B cell (primary cell): ENCODE measurements around the gene TMEM132D. TPM values are rescaled to one million over a fixed set of nuclear protein-coding genes. Genes with fewer than 3 reads are reported as not detected.

Source experiments
- ATAC-seq: fragments of 200-7000 bp; cut with Tn5 transposase; one replicate; pipeline ENCODE4 v1.10.0; 2021; ENCODE audit warnings: low read depth, mild to moderate bottlenecking, moderate number of reproducible peaks, moderate library complexity
- CTCF ChIA-PET: fragments of 350-600 bp; sonication (Branson Sonifier 250); formaldehyde crosslinking; loops from one replicate; lab custom pipeline; 2021; ENCODE audit warnings: antibody characterized with exemption, inconsistent platforms; lab: Charles Lee
- POLR2A ChIA-PET: fragments of 350-600 bp; sonication (Branson Sonifier 250); formaldehyde crosslinking; loops from one replicate; lab custom pipeline; 2021; ENCODE audit warnings: antibody characterized with exemption; lab: Charles Lee
- DNase-seq: peaks from one replicate; pipeline ENCODE4 v3.0.0; 2013
- H2AFZ ChIP-seq: 2 replicates; pipeline ENCODE4 v1.6.1; 2012; ENCODE audit warnings: mild to moderate bottlenecking, low read depth, low read length; ENCODE audit not compliant: insufficient read depth, poor library complexity, severe bottlenecking
- H3K27ac ChIP-seq, 2 donors: 1 replicate in 1 of 2; 2 replicates in 1 of 2; pipeline ENCODE4 v1.5.1; 2012 to 2013; ENCODE audit warnings: low read length in 2 of 2, mild to moderate bottlenecking in 2 of 2, moderate library complexity in 1 of 2
- H3K27me3 ChIP-seq, 4 experiments: fragments of 200-600 bp in 1 of 4; sonication (generic) in 1 of 4; replicated peaks in 1 of 4; 1 replicate in 2 of 4; 2 replicates in 2 of 4; pipeline versions ENCODE4 v1.6.1 to v1.7.0; 2013 to 2016; ENCODE audit warnings: low read length in 3 of 4, mild to moderate bottlenecking in 2 of 4, mixed read lengths in 1 of 4, moderate library complexity in 1 of 4; ENCODE audit not compliant: insufficient read depth in 4 of 4, control insufficient read depth in 3 of 4; ENCODE audit errors: control extremely low read depth in 1 of 4
- H3K36me3 ChIP-seq, 2 experiments: replicated peaks in 1 of 2; 1 replicate in 1 of 2; 2 replicates in 1 of 2; pipeline versions ENCODE4 v1.6.1 to v1.7.1; 2013; ENCODE audit warnings: low read length in 1 of 2; ENCODE audit not compliant: insufficient read depth in 2 of 2, control insufficient read depth in 1 of 2; ENCODE audit errors: control extremely low read depth in 1 of 2, extremely low read depth in 1 of 2
- H3K4me1 ChIP-seq, 2 donors: fragments of 200-600 bp in 1 of 2; sonication (generic) in 1 of 2; 1 replicate in 1 of 2; 2 replicates in 1 of 2; pipeline versions ENCODE4 v1.5.1 to v1.6.1; 2013 to 2017; ENCODE audit warnings: low read length in 2 of 2; ENCODE audit not compliant: control insufficient read depth in 2 of 2, insufficient read depth in 2 of 2
- H3K4me2 ChIP-seq: replicated peaks from 2 replicates; pipeline ENCODE3; 2012; ENCODE audit warnings: mild to moderate bottlenecking, low read depth, low read length; ENCODE audit not compliant: poor library complexity, severe bottlenecking
- H3K4me3 ChIP-seq, 5 experiments: fragments of 200-600 bp in 1 of 5; sonication (generic) in 1 of 5; 1 replicate in 3 of 5; 2 replicates in 2 of 5; pipeline versions ENCODE4 v1.5.1 to v1.7.0; 2011 to 2016; ENCODE audit warnings: low read length in 4 of 5, mild to moderate bottlenecking in 4 of 5, low read depth in 2 of 5, control low read depth in 1 of 5, moderate library complexity in 1 of 5; ENCODE audit not compliant: insufficient read depth in 1 of 5; ENCODE audit errors: control extremely low read depth in 1 of 5, extremely low read depth in 1 of 5
- H3K79me2 ChIP-seq: fragments of 200-600 bp; sonication (generic); one replicate; pipeline ENCODE4 v1.6.0; 2016; ENCODE audit warnings: low read length; ENCODE audit not compliant: control insufficient read depth, insufficient read depth
- H3K9ac ChIP-seq: fragments of 200-600 bp; sonication (generic); 2 replicates; pipeline ENCODE4 v1.6.1; 2017; ENCODE audit warnings: mild to moderate bottlenecking, low read length, moderate library complexity
- H3K9me3 ChIP-seq, 3 donors: one replicate each; pipeline versions ENCODE4 v1.6.1 to v1.7.1; 2013; ENCODE audit warnings: low read length in 2 of 3; ENCODE audit not compliant: control insufficient read depth in 2 of 3, insufficient read depth in 1 of 3; ENCODE audit errors: control extremely low read depth in 1 of 3
- H4K20me1 ChIP-seq: 2 replicates; pipeline ENCODE4 v1.6.0; 2012; ENCODE audit warnings: mild to moderate bottlenecking, low read length; ENCODE audit not compliant: insufficient read depth, control insufficient read depth, poor library complexity, severe bottlenecking
- H3K27ac Mint-ChIP-seq: one replicate; pipeline ENCODE4 v1.8.0; 2021; ENCODE audit warnings: mixed read lengths
- H3K27me3 Mint-ChIP-seq: one replicate; pipeline ENCODE4 v1.8.0; 2021; ENCODE audit warnings: mixed read lengths
- H3K4me1 Mint-ChIP-seq: one replicate; pipeline ENCODE4 v1.8.0; 2021; ENCODE audit warnings: mixed read lengths
- H3K4me3 Mint-ChIP-seq: one replicate; pipeline ENCODE4 v1.8.0; 2021; ENCODE audit warnings: mixed read lengths
- H3K9me3 Mint-ChIP-seq: one replicate; pipeline ENCODE4 v1.8.0; 2022; ENCODE audit warnings: mixed read lengths; ENCODE audit not compliant: insufficient read depth
- CTCF ChIP-seq: fragments of 200-600 bp; IDR thresholded peaks from one replicate; pipeline ENCODE4 v1.8.0; 2022; ENCODE audit warnings: antibody characterized with exemption, mild to moderate bottlenecking
- EZH2 ChIP-seq: IDR thresholded peaks from 2 replicates; pipeline ENCODE4 v1.6.1; 2012; ENCODE audit warnings: borderline replicate concordance, low read depth, mild to moderate bottlenecking, moderate library complexity, low read length; ENCODE audit not compliant: insufficient read depth, poor library complexity, severe bottlenecking
- WGBS: methylation state at CpG from one replicate; pipeline ENCODE4 v1.1.5; 2013; ENCODE audit warnings: missing lambda C conversion rate; ENCODE audit not compliant: insufficient coverage; 5-methylcytosine and 5-hydroxymethylcytosine counted together
- intact Hi-C: fragments of 100-400 bp; cut with micrococcal nuclease; formaldehyde crosslinking; loops from one replicate; pipeline ENCODE4 v1.10.0; 2022
- polyA plus RNA-seq: library from polyadenylated mRNA; depleted of rRNA; stranded (reverse); fragments of >200 nt; gene quantifications from 2 replicates; pipeline ENCODE4 v1.2.3, GENCODE V29; 2012
- total RNA-seq, 2 donors: library from RNA; stranded (reverse); fragments of 120-200 nt in 1 of 2; gene quantifications; 1 replicate in 1 of 2; 2 replicates in 1 of 2; pipeline versions ENCODE4 v1.2.3 to v1.2.4, GENCODE V29; 2013 to 2022

Gene TMEM132D
- total and polyA plus RNA-seq, 2 donors (not counting 1 experiment from before 2014, with no cell fraction given), result not detected

- H3K9ac ChIP-seq, result no peak overlapping the region
- POLR2A ChIA-PET, result no interaction called here
- intact Hi-C loops, result no loop called here
These were observed 150.2 kb downstream of the TMEM132D start for GRCh38 chr12:129753586-129753985.

DNA sequence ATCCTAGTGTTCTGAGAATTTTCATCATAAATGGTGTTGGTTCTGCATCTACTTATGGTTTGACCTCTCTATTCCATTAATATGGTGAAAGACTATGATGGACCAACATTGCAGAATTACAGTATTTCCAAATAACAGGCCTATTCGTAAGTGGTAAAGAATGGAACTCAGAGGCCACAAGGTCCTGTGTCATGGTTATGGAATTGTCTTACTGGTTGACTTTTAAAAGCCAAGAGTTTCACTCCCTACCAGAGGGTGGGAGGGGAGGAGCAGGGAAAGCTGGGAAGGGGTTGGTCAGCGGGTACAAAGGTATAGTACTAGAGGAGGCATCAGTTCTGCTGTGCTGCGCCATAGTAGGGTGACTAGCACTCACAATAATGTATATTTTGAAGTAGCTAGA, 153.4 kb downstream of the TMEM132D start:
- Histone ChIP-seq H3K9me3 (peaks cover 0 to 8% (median 0%) of the 10 kb centered on the region in 3 donors), H3K79me2 (no peaks in the 10 kb centered on the region), H3K27me3 (no peaks in the 10 kb centered on the region), H3K4me2 (no peak overlapping the region), H3K4me3 (no peak overlapping the region), H4K20me1 (no peaks in the 10 kb centered on the region), H3K9ac (no peak overlapping the region), H3K36me3 (no peaks in the 10 kb centered on the region), H3K27ac (no peak overlapping the region), H3K4me1 (no peaks in the 10 kb centered on the region), H2AFZ (no peak overlapping the region)
- intact Hi-C loops, result no loop called here
- POLR2A ChIA-PET, result no interaction called here
- CTCF ChIA-PET, result no interaction called here
- H3K4me3 Mint-ChIP-seq, result no peak overlapping the region
- no peak overlapping the region for H3K27ac Mint-ChIP-seq
- ATAC-seq (no peak), DNase-seq (no peak)
- no peaks in the 10 kb centered on the region for H3K27me3 Mint-ChIP-seq
- no peaks in the 10 kb centered on the region for H3K4me1 Mint-ChIP-seq
- H3K9me3 Mint-ChIP-seq, result no peaks in the 10 kb centered on the region
- no CpG with 5 or more reads among the region's 3 CpGs for WGBS
- TF ChIP-seq EZH2 (no peak), CTCF (no peak)

More at GRCh38 chr12:129753586-129753985, 150.2 kb downstream of the TMEM132D start:
- Mint-ChIP-seq H3K4me3 (no peak overlapping the region), H3K4me1 (no peaks in the 10 kb centered on the region), H3K27ac (no peak overlapping the region), H3K27me3 (no peaks in the 10 kb centered on the region), H3K9me3 (no peaks in the 10 kb centered on the region)
- no peak for DNase-seq
- no peak for ATAC-seq
- WGBS, result 93% methylated on average over 3 of the region's 6 CpGs
- Histone ChIP-seq H3K4me2 (no peak overlapping the region), H3K27me3 (no peaks in the 10 kb centered on the region), H4K20me1 (no peaks in the 10 kb centered on the region), H3K36me3 (no peaks in the 10 kb centered on the region), H2AFZ (no peak overlapping the region), H3K4me1 (no peaks in the 10 kb centered on the region), H3K9me3 (peaks cover 0 to 3% (median 0%) of the 10 kb centered on the region in 3 donors), H3K4me3 (no peak overlapping the region), H3K79me2 (no peaks in the 10 kb centered on the region), H3K27ac (no peak overlapping the region)
- CTCF ChIA-PET, result no interaction called here
- TF ChIP-seq EZH2, result no peak
